ENCODE results near the gene OR51B6.
"Not testable (repeated sequence)": the region's sequence is repeated elsewhere in the genome, so short reads cannot be mapped to it uniquely, and the experiment has no call there.

OR51B6 gene

DNA sequence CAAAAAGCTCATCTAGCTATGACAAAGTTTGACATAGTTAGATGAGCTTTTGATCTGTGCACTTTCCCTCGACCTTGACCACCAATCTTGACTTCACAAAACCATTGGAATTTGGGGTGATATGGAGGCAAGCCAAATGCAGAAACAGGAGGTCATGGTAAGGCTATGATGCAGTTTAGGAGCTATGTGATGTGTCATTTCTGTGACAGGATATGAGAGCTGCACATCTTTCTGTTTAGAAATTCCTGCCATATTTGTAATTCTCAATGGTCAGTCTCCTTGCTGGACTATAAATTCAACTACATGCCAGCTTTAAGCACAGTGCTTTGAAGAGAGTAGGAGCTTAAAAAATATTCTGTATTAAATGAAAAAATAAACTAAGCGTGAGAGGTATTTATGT is 12.9 kb downstream of the OR51B6 start:
- DNase-seq (ENCODE audit: low read depth): peak; percentile 97

DNA sequence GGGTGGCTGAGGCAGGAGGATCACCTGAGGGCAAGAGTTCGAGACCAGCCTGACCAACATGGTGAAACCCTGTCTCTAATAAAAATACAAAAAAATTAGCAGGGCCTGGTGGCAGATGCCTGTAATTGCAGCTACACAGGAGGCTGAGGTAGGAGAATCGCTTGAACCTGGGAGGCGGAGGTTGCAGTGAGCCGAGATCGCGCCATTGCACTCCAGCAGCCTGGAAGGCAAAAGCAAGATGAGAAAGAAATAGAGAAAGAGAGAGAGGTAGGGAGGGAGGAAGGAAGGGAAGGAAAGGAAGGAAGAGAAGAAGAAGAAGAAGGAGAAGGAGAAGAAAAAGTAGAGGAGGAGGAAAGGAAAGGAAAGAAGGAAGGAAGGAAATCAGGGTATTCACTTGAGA is 15.1 kb downstream of the OR51B6 start:
- not testable (repeated sequence) for DNase-seq (ENCODE audit: low read depth)

DNA sequence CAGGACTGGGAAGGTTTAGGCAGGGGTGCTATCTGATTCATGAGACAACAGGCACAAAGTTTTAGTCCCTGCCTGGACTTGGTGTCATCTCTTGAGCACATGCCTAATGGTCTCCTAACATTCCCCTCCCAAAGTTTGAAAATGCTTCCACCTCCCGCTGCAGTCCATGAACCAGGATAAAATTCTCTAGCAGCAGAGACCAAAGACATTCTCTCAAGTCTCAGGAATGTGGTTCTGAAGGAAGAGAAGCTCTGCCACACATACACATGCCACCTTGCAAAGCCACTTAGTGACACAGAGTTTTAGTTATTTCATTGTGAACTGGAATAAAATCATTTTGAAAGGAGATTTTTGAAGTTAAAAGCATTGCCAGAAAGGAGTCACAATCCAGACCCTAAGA is 15.5 kb downstream of the OR51B6 start:
- no peak for DNase-seq (ENCODE audit: low read depth)

DNA sequence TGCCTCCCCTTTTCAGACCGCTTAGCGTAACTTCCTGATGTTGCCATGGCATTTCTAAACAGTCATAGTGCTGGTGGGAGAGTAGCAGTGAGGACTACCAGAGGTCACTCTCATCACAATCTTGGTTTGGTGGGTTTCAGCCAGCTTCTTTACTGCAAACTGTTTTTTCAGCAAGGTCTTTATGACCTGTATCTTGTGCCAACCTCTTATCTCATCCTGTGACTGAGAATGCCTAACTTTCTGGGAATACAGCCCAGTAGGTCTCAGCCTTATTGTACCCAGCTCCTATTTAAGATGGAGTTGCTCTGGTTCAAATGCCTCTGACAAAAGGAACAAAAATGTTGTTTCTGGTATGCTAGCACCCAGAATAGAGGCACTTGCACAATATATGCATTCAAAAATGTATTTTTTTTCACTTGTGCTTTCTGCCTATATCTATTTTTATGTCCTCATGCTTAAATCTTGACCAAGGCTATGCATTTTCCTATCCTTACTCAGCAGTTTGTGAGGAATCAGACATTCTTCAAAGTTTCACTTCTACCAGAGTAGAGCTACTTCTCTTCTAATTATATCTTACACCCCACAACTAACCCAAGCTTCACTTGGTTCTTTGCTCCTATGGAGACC is 16.3 kb downstream of the OR51B6 start:
- no peak for DNase-seq (ENCODE audit: low read depth)

DNA sequence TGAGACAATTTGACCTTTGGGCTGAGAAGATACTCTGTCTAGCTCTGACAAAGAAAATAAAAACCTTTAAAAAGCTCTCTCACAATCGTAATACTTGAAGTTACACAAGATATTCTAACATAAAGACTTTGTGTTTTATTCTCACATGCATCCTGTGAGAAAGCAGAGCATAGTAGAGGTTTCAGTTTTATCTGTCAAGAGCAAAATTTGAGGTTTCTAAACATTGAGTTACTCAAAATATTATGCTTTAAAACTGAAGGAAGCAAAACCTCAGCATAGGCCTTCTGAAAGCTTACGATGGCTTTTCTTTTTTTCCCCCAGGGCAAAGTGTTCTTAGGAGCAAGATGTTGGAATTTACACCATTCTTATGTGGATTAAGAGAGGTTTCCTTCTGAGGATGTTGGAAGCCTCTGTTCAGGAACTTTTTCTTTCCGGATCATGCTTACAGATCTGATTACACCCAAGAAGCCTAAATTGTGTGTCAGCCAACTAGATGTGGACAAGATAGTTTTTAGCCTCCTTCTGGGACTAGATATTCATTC is 17.3 kb downstream of the OR51B6 start:
- no peak for DNase-seq (ENCODE audit: low read depth)

DNA sequence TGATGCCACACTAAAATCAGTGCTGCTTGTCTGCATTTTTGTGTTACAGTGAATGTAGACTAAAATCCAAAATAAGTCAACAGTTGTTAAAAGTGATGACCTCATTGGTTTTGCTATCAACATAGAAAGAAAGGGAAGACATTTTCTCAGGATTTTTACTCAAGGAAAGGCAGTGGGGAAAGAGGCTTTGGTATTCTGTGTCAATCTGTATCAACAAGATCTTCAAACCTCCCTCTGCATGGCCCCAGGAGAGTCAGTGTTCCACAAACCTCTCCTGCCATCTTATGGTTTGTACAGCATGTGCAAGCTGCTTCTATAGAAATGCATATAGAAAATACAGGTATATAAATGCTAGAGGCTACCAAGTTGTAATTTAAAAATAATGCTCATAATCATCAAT is 18.5 kb downstream of the OR51B6 start:
- no peak for DNase-seq (ENCODE audit: low read depth)

DNA sequence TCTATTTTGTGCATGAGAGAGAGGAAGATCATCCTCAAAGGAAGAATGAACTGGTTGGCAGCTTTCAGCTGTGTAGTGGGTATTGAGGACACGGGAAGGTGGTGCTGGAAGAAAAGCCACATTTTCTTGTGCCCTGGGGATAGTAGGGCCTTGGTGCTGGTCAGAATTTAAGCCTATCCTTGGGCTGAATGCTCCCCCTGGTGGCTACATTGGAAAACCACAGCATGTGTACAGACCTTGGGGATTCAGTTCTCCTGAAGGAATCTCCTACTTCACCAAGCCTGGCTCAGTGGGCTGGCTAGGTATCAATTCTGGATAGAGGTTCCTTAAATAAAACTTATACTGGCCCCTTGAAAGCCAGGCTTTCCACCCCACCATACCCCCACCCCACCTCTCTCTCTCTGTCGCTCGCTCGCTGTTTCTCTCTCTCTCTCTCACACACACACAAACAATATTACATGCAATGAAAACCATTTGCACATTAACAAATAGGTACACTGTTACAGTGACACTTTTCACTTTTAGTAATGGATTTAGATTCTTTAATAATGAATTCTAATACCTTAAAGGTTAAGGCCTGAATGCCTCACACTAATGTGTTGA is 29.5 kb downstream of the OR51B6 start:
- no peak for DNase-seq (ENCODE audit: low read depth)

DNA sequence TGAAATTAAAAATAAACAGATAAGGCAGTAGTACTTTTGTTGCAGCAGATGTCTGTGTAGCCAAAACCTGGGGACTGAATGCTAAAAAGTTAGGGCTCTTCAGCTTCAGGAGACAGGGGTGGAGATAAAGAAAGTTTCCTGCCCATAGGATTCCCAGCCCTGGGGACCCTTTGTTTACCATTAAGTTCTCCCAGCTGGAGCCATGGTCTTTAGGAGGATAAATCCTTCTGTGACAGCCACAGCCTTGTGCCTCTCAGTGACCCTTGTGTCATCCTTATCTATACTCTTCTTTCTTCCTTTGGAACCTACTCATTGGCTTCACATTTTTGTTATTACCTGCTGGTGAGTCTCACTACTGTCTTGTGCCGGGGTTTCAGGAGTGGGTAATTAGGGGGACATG is 32.3 kb downstream of the OR51B6 start, which contains the start of gene OR51M1:
TSS of gene OR51M1 (plus strand) at position 237 of the 400 bp plus-strand sequence. CDS start 5,587 bp downstream, outside the sequence.
- DNase-seq (ENCODE audit: low read depth): no peak

DNA sequence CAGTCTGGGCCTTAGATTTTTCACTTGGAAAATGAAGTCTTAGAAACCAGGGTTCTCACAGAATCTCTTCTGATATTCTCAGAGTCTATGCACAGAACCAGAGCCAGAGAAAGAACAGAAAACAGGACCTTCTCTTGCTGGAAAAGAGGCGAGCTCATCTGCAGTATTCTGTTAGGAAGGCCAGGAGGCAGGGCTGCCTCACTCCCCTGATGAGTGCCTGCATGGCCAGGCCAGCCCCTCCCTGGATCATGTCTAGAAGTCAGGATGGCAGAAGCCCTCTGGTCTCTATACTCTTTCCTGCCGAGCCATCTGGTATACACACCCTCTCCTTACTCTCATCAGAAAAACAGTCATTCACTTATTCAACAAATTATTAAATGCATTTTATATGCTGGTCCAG is 33.0 kb downstream of the OR51B6 start:
- DNase-seq (ENCODE audit: low read depth): no peak

DNA sequence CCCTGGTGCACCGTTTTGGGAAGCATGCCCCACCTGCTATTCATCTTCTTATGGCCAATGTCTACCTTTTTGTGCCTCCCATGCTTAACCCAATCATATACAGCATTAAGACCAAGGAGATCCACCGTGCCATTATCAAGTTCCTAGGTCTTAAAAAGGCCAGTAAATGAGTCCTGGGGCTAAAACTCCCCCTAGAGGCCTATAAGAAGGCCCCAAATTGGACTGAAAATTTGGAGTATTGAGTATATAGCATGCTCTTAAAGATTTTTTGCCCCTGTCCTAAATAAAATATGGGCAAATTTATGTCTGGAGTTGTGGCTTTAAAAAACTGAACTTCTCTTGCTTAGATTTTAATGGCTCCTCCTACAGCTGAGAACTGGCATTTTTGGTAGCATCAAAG is 38.9 kb downstream of the OR51B6 start:
- DNase-seq (ENCODE audit: low read depth): no peak

DNA sequence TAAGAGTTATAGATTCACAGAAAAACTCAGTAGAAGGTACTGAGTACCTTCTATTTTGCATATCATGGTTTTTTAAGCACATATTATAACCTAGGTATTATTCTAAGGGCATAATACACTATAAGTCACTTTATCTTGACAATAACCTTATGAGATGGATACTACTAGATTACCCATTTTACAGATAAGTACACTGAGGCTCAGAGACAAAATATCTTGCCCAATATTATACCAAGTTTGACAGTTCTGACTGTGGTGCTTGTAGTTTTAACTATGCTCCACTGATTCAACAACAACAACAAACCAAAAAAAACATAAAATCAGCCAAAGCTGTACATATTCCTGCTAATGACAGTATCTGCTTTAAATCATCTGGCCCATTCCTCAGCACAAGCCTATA is 42.8 kb downstream of the OR51B6 start:
- no peak for DNase-seq (ENCODE audit: low read depth)

DNA sequence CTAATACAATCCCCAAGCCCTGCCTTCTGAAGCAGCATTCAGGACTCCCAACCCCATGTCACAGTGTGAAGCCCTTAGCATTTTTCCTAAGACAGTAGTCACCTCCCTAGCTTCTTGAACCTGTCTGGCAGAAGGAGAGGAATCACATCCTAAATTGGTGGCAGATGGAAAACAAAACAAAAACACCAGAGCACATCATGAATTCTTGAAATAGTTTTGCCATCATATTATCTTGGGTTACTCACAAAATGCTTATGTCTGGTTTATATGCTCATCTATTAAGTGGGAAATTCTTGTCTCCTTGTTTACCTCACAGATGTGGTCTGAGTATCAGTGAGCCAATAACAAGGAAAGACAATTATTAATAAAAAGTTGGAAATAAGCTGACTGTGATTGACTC is 47.6 kb downstream of the OR51B6 start:
- DNase-seq (ENCODE audit: low read depth): no peak
